WERI-Rb-1 (cell line): ENCODE data around the gene DNAAF5.

ENCODE experiments used
- DNase-seq: peaks from one replicate; pipeline ENCODE4 v3.0.0-alpha.2; 2020
- H3K27ac ChIP-seq: fragments of 250-450 bp; sonication (Bioruptor Pico); 2 replicates; pipeline ENCODE4 v1.5.1; 2020; ENCODE audit warnings: mild to moderate bottlenecking, moderate library complexity
- H3K27me3 ChIP-seq: fragments of 250-450 bp; sonication (Bioruptor Pico); 2 replicates; pipeline ENCODE4 v1.5.1; 2021; ENCODE audit warnings: mild to moderate bottlenecking, low read depth, moderate library complexity; ENCODE audit not compliant: insufficient read depth, severe bottlenecking
- H3K36me3 ChIP-seq: fragments of 250-450 bp; sonication (Bioruptor Pico); 2 replicates; pipeline ENCODE4 v1.5.1; 2020; ENCODE audit warnings: mild to moderate bottlenecking, moderate library complexity
- H3K4me3 ChIP-seq: 2 replicates; pipeline ENCODE4 v1.5.1; 2011; ENCODE audit warnings: low read depth, mild to moderate bottlenecking, control low read depth, low read length
- H3K9me3 ChIP-seq: fragments of 250-450 bp; sonication (Bioruptor Pico); 2 replicates; pipeline ENCODE4 v1.5.1; 2021; ENCODE audit warnings: mild to moderate bottlenecking, moderate library complexity; ENCODE audit not compliant: severe bottlenecking
- TF ChIP-seq, protein P1 (sequence below): IDR thresholded peaks from 2 replicates; pipeline ENCODE4 v1.5.1; 2011; ENCODE audit warnings: low read depth, mild to moderate bottlenecking, control low read depth, inconsistent platforms, low read length

DNAAF5 gene

DNA sequence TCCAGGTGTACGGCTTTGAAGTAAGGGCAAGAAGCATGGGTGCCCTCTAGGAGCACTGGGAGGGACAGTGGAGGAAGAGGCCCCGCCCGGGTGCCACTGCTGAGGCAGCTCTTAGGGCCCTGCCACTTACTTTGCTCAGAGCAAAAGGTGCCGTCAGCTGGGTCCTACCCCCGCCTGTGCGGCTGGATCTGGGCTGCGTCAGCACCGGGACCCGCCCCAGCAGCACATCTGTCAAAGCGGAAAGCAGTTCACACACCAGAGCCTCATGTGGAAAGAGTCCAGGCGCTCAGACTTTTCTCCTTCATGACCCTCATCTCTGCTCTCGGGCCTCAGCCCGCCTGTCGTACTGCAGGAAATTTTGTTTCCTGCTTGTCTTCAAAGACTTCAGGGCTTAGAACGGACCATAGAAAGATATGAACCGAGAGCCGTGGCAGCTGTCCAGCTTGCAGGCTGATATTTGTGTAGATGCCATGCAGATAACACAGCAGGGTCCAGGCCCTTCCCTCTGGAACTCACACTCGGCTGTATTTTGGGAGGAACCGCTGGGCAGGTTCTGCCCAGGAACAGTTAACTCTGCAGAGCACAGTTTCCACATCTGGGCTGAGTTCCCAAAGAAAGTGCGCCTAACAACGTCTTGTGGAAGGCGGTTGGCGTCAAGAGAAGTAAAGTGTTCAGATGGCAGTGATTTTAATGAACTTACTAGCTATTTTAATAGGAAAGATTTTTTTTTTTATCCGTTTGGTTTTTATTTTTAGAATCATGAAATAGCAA, 44.9 kb downstream of the DNAAF5 start:
- no peak for DNase-seq
- Histone ChIP-seq H3K9me3 (no peaks in the 10 kb centered on the region), H3K36me3 (peaks cover 44% of the 10 kb centered on the region), H3K4me3 (no peak overlapping the region), H3K27me3 (no peaks in the 10 kb centered on the region), H3K27ac (no peak overlapping the region)
- TF ChIP-seq, protein P1, sequence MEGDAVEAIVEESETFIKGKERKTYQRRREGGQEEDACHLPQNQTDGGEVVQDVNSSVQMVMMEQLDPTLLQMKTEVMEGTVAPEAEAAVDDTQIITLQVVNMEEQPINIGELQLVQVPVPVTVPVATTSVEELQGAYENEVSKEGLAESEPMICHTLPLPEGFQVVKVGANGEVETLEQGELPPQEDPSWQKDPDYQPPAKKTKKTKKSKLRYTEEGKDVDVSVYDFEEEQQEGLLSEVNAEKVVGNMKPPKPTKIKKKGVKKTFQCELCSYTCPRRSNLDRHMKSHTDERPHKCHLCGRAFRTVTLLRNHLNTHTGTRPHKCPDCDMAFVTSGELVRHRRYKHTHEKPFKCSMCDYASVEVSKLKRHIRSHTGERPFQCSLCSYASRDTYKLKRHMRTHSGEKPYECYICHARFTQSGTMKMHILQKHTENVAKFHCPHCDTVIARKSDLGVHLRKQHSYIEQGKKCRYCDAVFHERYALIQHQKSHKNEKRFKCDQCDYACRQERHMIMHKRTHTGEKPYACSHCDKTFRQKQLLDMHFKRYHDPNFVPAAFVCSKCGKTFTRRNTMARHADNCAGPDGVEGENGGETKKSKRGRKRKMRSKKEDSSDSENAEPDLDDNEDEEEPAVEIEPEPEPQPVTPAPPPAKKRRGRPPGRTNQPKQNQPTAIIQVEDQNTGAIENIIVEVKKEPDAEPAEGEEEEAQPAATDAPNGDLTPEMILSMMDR = no peak

- Histone ChIP-seq H3K36me3 (peaks cover 50% of the 10 kb centered on the region), H3K27me3 (no peaks in the 10 kb centered on the region), H3K9me3 (no peaks in the 10 kb centered on the region), H3K4me3 (no peak overlapping the region), H3K27ac (no peak overlapping the region)
- no peak for DNase-seq
- TF ChIP-seq, protein P1 = no peak
These were observed 45.5 kb downstream of the DNAAF5 start for GRCh38 chr7:772005-772294.

GRCh38 chr7:772392-772791, 45.9 kb downstream of the DNAAF5 start:
- Histone ChIP-seq H3K27me3 (no peaks in the 10 kb centered on the region), H3K4me3 (no peak overlapping the region), H3K27ac (no peak overlapping the region), H3K9me3 (no peaks in the 10 kb centered on the region), H3K36me3 (peaks cover 49% of the 10 kb centered on the region)
- TF ChIP-seq, protein P1 = no peak
- no peak for DNase-seq

DNA sequence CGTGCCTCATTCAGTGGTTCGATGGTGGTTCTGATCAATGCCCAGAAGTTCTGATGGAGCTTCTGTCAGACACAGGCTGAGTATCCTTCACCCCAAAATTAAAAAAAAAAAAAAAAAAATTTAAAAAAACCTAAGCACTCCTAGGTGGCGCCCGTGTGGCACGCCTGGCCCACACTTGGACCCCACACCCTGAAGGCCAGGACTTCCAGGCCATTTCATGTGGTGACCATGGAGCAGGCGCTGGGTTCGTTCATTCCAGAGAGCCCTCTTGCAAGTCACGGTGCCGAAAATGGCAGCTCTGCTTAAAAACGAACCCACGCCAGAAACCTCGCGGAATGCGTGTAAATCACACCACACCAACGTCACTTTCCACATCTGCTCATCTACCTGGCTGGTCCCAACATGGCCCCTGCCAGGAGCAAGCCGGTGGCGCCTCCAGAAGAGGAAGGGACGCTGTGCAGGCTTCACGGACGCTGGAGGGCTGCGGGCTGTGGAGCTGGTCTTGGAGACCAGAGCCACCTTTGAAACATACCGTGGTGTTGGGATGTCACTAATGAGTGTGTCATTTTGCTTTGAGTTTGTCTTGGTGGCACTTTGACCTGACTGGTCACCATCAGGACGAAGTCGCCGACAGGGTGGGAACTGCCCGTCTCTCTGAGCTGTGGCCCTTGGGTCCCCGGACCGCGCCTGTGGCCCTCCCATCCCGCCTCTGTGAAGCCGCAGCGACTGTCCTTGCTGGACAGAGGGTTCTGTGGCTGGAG, 46.5 kb downstream of the DNAAF5 start:
- Histone ChIP-seq H3K27ac (no peak overlapping the region), H3K4me3 (no peak overlapping the region), H3K36me3 (peaks cover 55% of the 10 kb centered on the region), H3K9me3 (no peaks in the 10 kb centered on the region), H3K27me3 (no peaks in the 10 kb centered on the region)
- no peak for DNase-seq
- TF ChIP-seq, protein P1 = no peak

- peaks cover 58% of the 10 kb centered on the region for H3K36me3 ChIP-seq
- DNase-seq = no peak
- no peak overlapping the region for H3K27ac ChIP-seq
These were observed 47.1 kb downstream of the DNAAF5 start for GRCh38 chr7:773622-773915.

More at GRCh38 chr7:773622-773915, 47.1 kb downstream of the DNAAF5 start:
- Histone ChIP-seq H3K27me3 (no peaks in the 10 kb centered on the region), H3K4me3 (no peak overlapping the region), H3K9me3 (no peaks in the 10 kb centered on the region)
- TF ChIP-seq, protein P1 = no peak
